GM18519 (cell line): ENCODE measurements around the gene MAD2L1BP.
"Not testable (repeated sequence)": the region's sequence is repeated elsewhere in the genome, so short reads cannot be mapped to it uniquely, and the experiment has no call there.

ENCODE experiments used
- ATAC-seq: cut with Tn5 transposase; IDR thresholded peaks from one replicate; pipeline ENCODE4 v1.9.1; 2021; ENCODE audit warnings: mild to moderate bottlenecking, moderate library complexity; ENCODE audit not compliant: unreplicated experiment, low FRiP score

The MAD2L1BP gene

GRCh38 chr6:43635387-43636307 is at the start of gene MAD2L1BP:
Gene MAD2L1BP, plus strand, starts transcription at chr6:43635840. Its CDS starts 36 bp downstream, at chr6:43635876.
- peak; percentile 58 for ATAC-seq

- ATAC-seq = no peak
These were observed 47.4 kb upstream of the MAD2L1BP start for GRCh38 chr6:43588194-43588593.

- ATAC-seq = not testable (repeated sequence)
These were observed 46.1 kb upstream of the MAD2L1BP start for GRCh38 chr6:43589564-43589963.

GRCh38 chr6:43593938-43594337 is 41.7 kb upstream of the MAD2L1BP start:
- ATAC-seq = no peak

GRCh38 chr6:43600595-43600994 is 35.0 kb upstream of the MAD2L1BP start:
- ATAC-seq = no peak

- ATAC-seq = no peak
These were observed 31.5 kb upstream of the MAD2L1BP start for GRCh38 chr6:43604174-43604573.

- no peak for ATAC-seq
These were observed 29.6 kb upstream of the MAD2L1BP start for GRCh38 chr6:43606019-43606418.

GRCh38 chr6:43608310-43608763 is 27.3 kb upstream of the MAD2L1BP start:
- no peak for ATAC-seq

- no peak for ATAC-seq
These were observed 26.8 kb upstream of the MAD2L1BP start for GRCh38 chr6:43608807-43609206.

- ATAC-seq = no peak
These were observed 26.2 kb upstream of the MAD2L1BP start for GRCh38 chr6:43609402-43609801.

- no peak for ATAC-seq
These were observed 25.2 kb upstream of the MAD2L1BP start for GRCh38 chr6:43610431-43610830.

GRCh38 chr6:43613721-43614395 is 21.8 kb upstream of the MAD2L1BP start:
- ATAC-seq = no peak

- ATAC-seq = no peak
These were observed 21.3 kb upstream of the MAD2L1BP start for GRCh38 chr6:43614396-43614730.

GRCh38 chr6:43616725-43617472 is 18.7 kb upstream of the MAD2L1BP start:
- ATAC-seq = no peak

- ATAC-seq = no peak
These were observed 14.4 kb upstream of the MAD2L1BP start for GRCh38 chr6:43621078-43621835.

- no peak for ATAC-seq
These were observed 13.8 kb upstream of the MAD2L1BP start for GRCh38 chr6:43621836-43622180.

GRCh38 chr6:43622541-43622940 is 13.1 kb upstream of the MAD2L1BP start:
- ATAC-seq = no peak

GRCh38 chr6:43623880-43624785 is 11.5 kb upstream of the MAD2L1BP start:
- ATAC-seq = no peak

GRCh38 chr6:43624786-43625288 is 10.8 kb upstream of the MAD2L1BP start:
- no peak for ATAC-seq
